Panc1 (cell line): ENCODE data around the gene NNMT. TPM values are rescaled to one million over a fixed set of nuclear protein-coding genes. Genes with fewer than 3 reads are reported as not detected.

ENCODE experiments used
- ATAC-seq: fragments of 200-7000 bp; cut with Tn5 transposase; 2 replicates; pipeline ENCODE4 v1.9.1; 2020; ENCODE audit warnings: mild to moderate bottlenecking, moderate library complexity
- BruUV-seq: library from RNA; stranded (reverse); fragments of 400-500 nt; replicated peaks from 2 replicates; lab custom pipeline; 2021; lab: Mats Ljungman, UMichigan
- CTCF ChIA-PET: fragments of 300-600 bp; sonication (Branson Sonifier 250); formaldehyde crosslinking; loops from one replicate; lab custom pipeline; 2022; ENCODE audit warnings: antibody characterized with exemption; lab: Charles Lee
- POLR2A ChIA-PET: fragments of 300-600 bp; sonication (Branson Sonifier 250); formaldehyde crosslinking; loops from one replicate; lab custom pipeline; 2022; ENCODE audit warnings: antibody characterized with exemption; lab: Charles Lee
- DNase-seq: peaks from one replicate; pipeline ENCODE4 v3.0.0-alpha.2; 2010; ENCODE audit warnings: low read depth, low spot score
- H3K27ac ChIP-seq: 2 replicates; pipeline ENCODE4 v1.5.1; 2011; ENCODE audit warnings: mild to moderate bottlenecking, low read length, inconsistent platforms
- H3K27me3 ChIP-seq: fragments of 200-500 bp; sonication (Bioruptor generic); 2 replicates; pipeline ENCODE4 v1.6.0; 2014; ENCODE audit warnings: low read length, inconsistent platforms; ENCODE audit not compliant: control insufficient read depth, insufficient read depth
- H3K36me3 ChIP-seq: fragments of 200-500 bp; sonication (Bioruptor generic); 2 replicates; pipeline ENCODE4 v1.5.1; 2014; ENCODE audit warnings: inconsistent platforms, mild to moderate bottlenecking, low read length, moderate library complexity; ENCODE audit not compliant: control insufficient read depth, insufficient read depth
- H3K4me1 ChIP-seq: 2 replicates; pipeline ENCODE4 v1.5.1; 2011; ENCODE audit warnings: inconsistent platforms, mild to moderate bottlenecking, low read length, moderate library complexity; ENCODE audit not compliant: control insufficient read depth, insufficient read depth
- H3K4me3 ChIP-seq, 2 experiments: 2 replicates each; pipeline ENCODE4 v1.5.1; 2011 to 2012; ENCODE audit warnings: low read depth in 2 of 2, low read length in 2 of 2, mild to moderate bottlenecking in 2 of 2, inconsistent platforms in 1 of 2, moderate library complexity in 1 of 2
- H3K9me3 ChIP-seq: fragments of 200-500 bp; sonication (Bioruptor generic); 2 replicates; pipeline ENCODE4 v1.5.1; 2014; ENCODE audit warnings: low read depth, mild to moderate bottlenecking, inconsistent platforms, low read length, moderate library complexity; ENCODE audit not compliant: control insufficient read depth, insufficient read depth
- CTCF ChIP-seq: fragments of 450-650 bp; IDR thresholded peaks from 2 replicates; pipeline ENCODE4 v1.5.1; 2017; ENCODE audit warnings: mild to moderate bottlenecking
- POLR2AphosphoS5 ChIP-seq: IDR thresholded peaks from 2 replicates; pipeline ENCODE4 v1.6.1; 2012; ENCODE audit warnings: mild to moderate bottlenecking, low read depth, low read length, moderate library complexity
- REST ChIP-seq, 2 experiments: IDR thresholded peaks; 2 replicates each; pipeline ENCODE4 v1.6.1; 2011 to 2012; ENCODE audit warnings: low read depth in 2 of 2, control low read depth in 1 of 2, low read length in 1 of 2, mild to moderate bottlenecking in 1 of 2, moderate library complexity in 1 of 2; ENCODE audit not compliant: insufficient read depth in 1 of 2
- SIN3A ChIP-seq: IDR thresholded peaks from 2 replicates; pipeline ENCODE4 v1.6.1; 2012; ENCODE audit warnings: low read depth, mild to moderate bottlenecking, low read length, moderate library complexity, borderline replicate concordance; ENCODE audit not compliant: insufficient read depth
- TCF7L2 ChIP-seq: IDR thresholded peaks from 2 replicates; pipeline ENCODE4 v1.6.1; 2011; ENCODE audit warnings: mild to moderate bottlenecking, low read depth, low read length, inconsistent platforms
- in situ Hi-C: cut with HindIII; loops from 2 replicates; pipeline ENCODE4 v1.10.0; 2016; ENCODE audit warnings: low sequenced_read_pairs, low pct_unique_long_range_greater_than_20kb
- intact Hi-C: fragments of 100-400 bp; cut with micrococcal nuclease; formaldehyde crosslinking; loops from one replicate; pipeline ENCODE4 v1.10.0; 2022; ENCODE audit not compliant: unreplicated experiment
- total RNA-seq: library from RNA; stranded (reverse); gene quantifications from one replicate; pipeline ENCODE4 v1.2.1, GENCODE V29; 2021; ENCODE audit not compliant: unreplicated experiment

Gene NNMT
- total RNA-seq, 1 experiment from 2014 or later: 1.7 TPM

GRCh38 chr11:114263513-114264170 lies 32.6 kb upstream of the NNMT start:
- Histone ChIP-seq H3K36me3 (no peaks in the 10 kb centered on the region), H3K4me3 (no peak overlapping the region), H3K9me3 (no peaks in the 10 kb centered on the region), H3K27ac (no peak overlapping the region), H3K27me3 (peaks cover 18% of the 10 kb centered on the region), H3K4me1 (no peaks in the 10 kb centered on the region)
- no peak for DNase-seq
- no TSS peak for BruUV-seq
- ChIA-PET POLR2A (no interaction called here), CTCF (interaction anchor here (0.9 to 1.3 kb wide), 3 partner anchors 268 to 458 kb away, joined by 3 to 8 read pairs (median 4); no protein-coding TSS in a partner anchor)
- in situ Hi-C loops (no loop called here), intact Hi-C loops (loop anchor here (5.0 kb wide), 1 partner anchor 456 kb away; no protein-coding TSS in a partner anchor)
- no peak for ATAC-seq
- no peak for TF ChIP-seq REST (IDR thresholded peaks at IDR 0.05; ENCODE audit: insufficient read depth in 1 of 2, low read depth in 2 of 2, low read length in 1 of 2)
- no peak for TF ChIP-seq TCF7L2
- no peak for TF ChIP-seq POLR2AphosphoS5
- no peak for TF ChIP-seq CTCF
- TF ChIP-seq SIN3A: no peak

- no peaks in the 10 kb centered on the region for H3K4me1 ChIP-seq
- no peak for TF ChIP-seq REST (IDR thresholded peaks at IDR 0.05; ENCODE audit: insufficient read depth in 1 of 2, low read depth in 2 of 2, low read length in 1 of 2)
- TF ChIP-seq CTCF: no peak
- TF ChIP-seq POLR2AphosphoS5: no peak
- TF ChIP-seq TCF7L2: no peak
- TF ChIP-seq SIN3A: no peak
- POLR2A ChIA-PET: no interaction called here
- no TSS peak for BruUV-seq
- no peak overlapping the region for H3K27ac ChIP-seq
- no peak for DNase-seq
- in situ Hi-C loops: no loop called here
- CTCF ChIA-PET: interaction anchor here (0.7 kb wide), 1 partner anchor 270 kb away, joined by 3 read pairs; no protein-coding TSS in a partner anchor
- H3K9me3 ChIP-seq: no peaks in the 10 kb centered on the region
- no peak overlapping the region for H3K4me3 ChIP-seq
- intact Hi-C loops: loop anchor here (5.0 kb wide), 1 partner anchor 457 kb away; no protein-coding TSS in a partner anchor
- no peaks in the 10 kb centered on the region for H3K36me3 ChIP-seq
- H3K27me3 ChIP-seq: peaks cover 18% of the 10 kb centered on the region
- no peak for ATAC-seq
These were observed 31.8 kb upstream of the NNMT start for GRCh38 chr11:114264381-114264780.
